ENCODE results near the gene MORN1.

Gene MORN1

GRCh38 chr1:2437617-2438016 is 46.3 kb upstream of the MORN1 start:
- no peak for TF ChIP-seq CTCF (IDR thresholded peaks at IDR 0.05; ENCODE audit: insufficient read depth, low read length, poor library complexity, severe bottlenecking)
- H3K36me3 ChIP-seq (ENCODE audit: control insufficient read depth, insufficient read depth, low read length): no peaks in the 10 kb centered on the region
- no peak overlapping the region for H3K4me3 ChIP-seq (replicated peaks; ENCODE audit: low read depth, low read length)
- no peaks in the 10 kb centered on the region; the same call in 1 of the 2 replicates for H3K27me3 ChIP-seq (replicated peaks; ENCODE audit: control insufficient read depth, insufficient read depth, low read length)
- DNase-seq (ENCODE audit: extremely low read depth, insufficient read length): no peak

GRCh38 chr1:2436876-2437275 is 45.5 kb upstream of the MORN1 start:
- no peak for TF ChIP-seq CTCF (IDR thresholded peaks at IDR 0.05; ENCODE audit: insufficient read depth, low read length, poor library complexity, severe bottlenecking)
- no peak for DNase-seq (ENCODE audit: extremely low read depth, insufficient read length)
- no peak overlapping the region for H3K4me3 ChIP-seq (replicated peaks; ENCODE audit: low read depth, low read length)
- H3K36me3 ChIP-seq (ENCODE audit: control insufficient read depth, insufficient read depth, low read length): no peaks in the 10 kb centered on the region
- no peaks in the 10 kb centered on the region for H3K27me3 ChIP-seq (replicated peaks; ENCODE audit: control insufficient read depth, insufficient read depth, low read length)

- no peak for DNase-seq (ENCODE audit: extremely low read depth, insufficient read length)
- H3K27me3 ChIP-seq (replicated peaks; ENCODE audit: control insufficient read depth, insufficient read depth, low read length): no peaks in the 10 kb centered on the region
- no peaks in the 10 kb centered on the region for H3K36me3 ChIP-seq (ENCODE audit: control insufficient read depth, insufficient read depth, low read length)
- H3K4me3 ChIP-seq (replicated peaks; ENCODE audit: low read depth, low read length): no peak overlapping the region
- TF ChIP-seq CTCF (IDR thresholded peaks at IDR 0.05; ENCODE audit: insufficient read depth, low read length, poor library complexity, severe bottlenecking): no peak
These were observed 44.5 kb upstream of the MORN1 start for GRCh38 chr1:2435746-2436355.

GRCh38 chr1:2435091-2435490 is 43.7 kb upstream of the MORN1 start:
- DNase-seq (ENCODE audit: extremely low read depth, insufficient read length): no peak
- H3K4me3 ChIP-seq (replicated peaks; ENCODE audit: low read depth, low read length): no peak overlapping the region
- H3K36me3 ChIP-seq (ENCODE audit: control insufficient read depth, insufficient read depth, low read length): no peaks in the 10 kb centered on the region
- no peak for TF ChIP-seq CTCF (IDR thresholded peaks at IDR 0.05; ENCODE audit: insufficient read depth, low read length, poor library complexity, severe bottlenecking)
- H3K27me3 ChIP-seq (replicated peaks; ENCODE audit: control insufficient read depth, insufficient read depth, low read length): no peaks in the 10 kb centered on the region

GRCh38 chr1:2433936-2434655 is 42.7 kb upstream of the MORN1 start:
- H3K36me3 ChIP-seq (ENCODE audit: control insufficient read depth, insufficient read depth, low read length): no peaks in the 10 kb centered on the region
- H3K4me3 ChIP-seq (replicated peaks; ENCODE audit: low read depth, low read length): no peak overlapping the region
- DNase-seq (ENCODE audit: extremely low read depth, insufficient read length): no peak
- no peaks in the 10 kb centered on the region for H3K27me3 ChIP-seq (replicated peaks; ENCODE audit: control insufficient read depth, insufficient read depth, low read length)
- TF ChIP-seq CTCF (IDR thresholded peaks at IDR 0.05; ENCODE audit: insufficient read depth, low read length, poor library complexity, severe bottlenecking): no peak

Data from GM06990 (cell line).